Stimulated activated CD4-positive, alpha-beta T cell treated with anti-CD3 and anti-CD28 coated beads, Interleukin-12 subunit alpha, Interleukin-12 subunit beta, amount 100 ng/mL, for 24 hours (primary cell): ENCODE data around the gene LRP1-AS.

Source experiments
- DNase-seq, 2 experiments: peaks; one replicate each; pipeline ENCODE4 v3.0.0-alpha.2; 2020; ENCODE audit warnings: low read depth in 2 of 2

LRP1-AS gene

DNA sequence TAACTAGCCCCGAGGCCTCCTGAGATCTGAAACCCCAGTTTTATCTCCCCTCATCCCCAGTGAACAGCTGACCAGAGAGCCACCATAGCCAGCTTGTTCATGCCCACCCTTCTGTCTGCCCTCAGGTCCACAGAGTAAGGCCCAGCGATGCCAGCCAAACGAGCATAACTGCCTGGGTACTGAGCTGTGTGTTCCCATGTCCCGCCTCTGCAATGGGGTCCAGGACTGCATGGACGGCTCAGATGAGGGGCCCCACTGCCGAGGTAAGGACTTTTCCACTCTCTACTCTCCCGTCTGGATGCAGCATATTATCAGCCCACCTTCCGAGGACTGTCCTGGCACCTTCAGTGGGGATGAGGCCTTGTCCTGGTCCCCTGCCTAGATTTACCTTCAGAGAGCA is 6.2 kb downstream of the LRP1-AS start:
- no peak for DNase-seq

DNA sequence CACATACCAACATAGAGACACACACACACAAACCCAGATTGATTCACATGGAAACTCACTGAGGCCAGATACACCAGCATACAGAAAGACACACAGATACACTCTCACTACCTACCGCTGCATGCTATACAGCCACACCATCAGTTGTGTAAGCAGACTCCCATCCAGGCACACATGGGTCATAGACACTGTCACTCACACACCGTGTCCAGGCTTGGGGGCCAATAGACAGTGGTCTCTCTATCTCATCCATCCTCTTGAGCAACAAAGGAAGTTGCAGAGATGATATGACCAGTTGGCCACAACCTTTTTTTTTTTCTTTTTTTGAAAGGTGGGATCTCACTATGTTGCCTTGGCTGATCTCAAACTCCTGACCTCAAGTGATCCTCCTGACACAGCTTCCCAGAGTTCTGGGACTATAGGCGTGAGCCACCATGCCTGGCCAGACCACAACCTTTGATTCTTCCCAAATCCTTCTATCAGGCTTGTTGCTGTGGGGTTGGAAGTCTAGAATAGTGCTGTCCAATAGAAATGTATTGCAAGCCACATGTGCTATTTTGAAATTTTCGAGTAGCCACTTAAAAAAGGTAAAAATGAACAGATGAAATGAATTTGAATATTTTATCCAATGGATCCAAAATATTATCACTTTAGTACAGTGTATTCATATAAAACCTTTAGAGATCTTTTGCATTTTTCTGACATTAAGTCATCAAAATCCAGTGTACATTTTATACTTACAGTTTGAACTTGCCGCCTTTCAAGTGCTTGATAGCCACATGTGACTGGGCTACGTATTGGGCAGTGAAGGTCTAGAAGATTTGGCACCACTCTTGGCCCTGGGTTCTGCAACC is 7.4 kb downstream of the LRP1-AS start:
- no peak for DNase-seq

GRCh38 chr12:57138526-57139272 is 8.7 kb downstream of the LRP1-AS start:
- no peak for DNase-seq

GRCh38 chr12:57135527-57136326 is 11.7 kb downstream of the LRP1-AS start:
- DNase-seq, result no peak

DNA sequence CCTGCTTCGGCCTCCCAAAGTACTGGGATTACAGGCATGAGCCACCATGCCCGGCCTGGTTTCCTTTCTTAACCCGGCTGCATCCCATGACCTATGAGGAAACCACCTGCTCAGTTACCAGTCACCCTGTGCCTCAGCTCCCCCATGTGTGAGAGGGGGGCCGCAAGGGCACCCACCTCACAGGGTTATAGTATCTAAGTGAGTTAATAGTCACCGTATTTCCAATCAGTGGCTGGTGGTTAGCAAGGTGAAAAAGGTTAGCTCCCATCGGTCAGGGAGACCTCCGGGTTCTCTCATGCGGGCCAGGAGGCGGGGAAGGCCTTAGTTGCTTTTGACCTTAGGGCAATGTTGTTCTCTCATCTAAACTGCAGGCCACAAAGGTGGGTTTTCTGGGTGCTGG is 12.5 kb downstream of the LRP1-AS start:
- DNase-seq, result no peak

DNA sequence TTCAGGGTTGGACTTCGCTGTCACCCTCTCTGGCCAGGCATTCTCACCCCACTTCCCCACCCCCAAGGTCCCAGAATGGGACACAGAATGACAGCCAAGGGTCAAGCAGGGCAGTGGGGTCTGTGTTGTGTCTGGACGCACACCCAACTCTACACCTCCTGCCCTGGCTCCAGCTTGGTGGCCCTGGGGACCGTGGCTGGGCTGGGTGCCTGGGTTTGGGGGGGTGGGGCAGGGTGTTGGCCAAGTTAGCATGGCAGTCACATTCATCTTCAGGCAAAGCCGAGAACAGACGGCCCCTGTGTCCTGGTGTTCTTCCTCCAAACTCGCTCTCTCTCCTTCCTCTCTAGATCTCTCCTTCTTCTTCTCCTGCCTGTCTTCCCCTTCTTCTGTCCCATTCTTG is 13.5 kb downstream of the LRP1-AS start:
- no peak for DNase-seq

DNA sequence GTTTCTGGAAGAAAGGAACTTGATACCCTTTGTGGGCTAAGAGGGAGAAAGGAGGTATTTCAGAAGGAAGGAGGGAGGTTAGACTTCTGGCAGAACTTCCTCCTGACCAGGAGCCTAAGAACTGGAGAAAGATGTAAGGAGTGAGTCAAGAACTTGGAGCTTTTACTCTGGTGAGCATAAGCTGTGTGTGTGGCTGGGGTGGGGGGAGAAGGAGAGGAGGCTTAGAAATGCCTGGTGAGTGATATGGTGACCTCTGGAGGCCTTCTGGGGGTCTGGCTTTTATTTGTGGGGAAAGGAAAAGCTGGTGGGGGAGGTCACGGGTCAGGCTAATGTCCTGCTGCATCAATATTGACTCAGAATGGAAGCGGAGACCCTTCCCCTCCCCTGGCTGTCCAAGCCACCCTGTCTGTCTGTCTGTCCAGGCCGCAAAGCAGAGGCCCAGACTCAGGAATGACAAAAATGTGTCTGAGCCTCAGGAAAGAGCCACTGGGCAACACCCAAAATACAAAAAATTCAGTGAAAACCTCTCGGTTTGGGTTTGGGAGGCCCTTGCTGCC is 14.3 kb downstream of the LRP1-AS start:
- DNase-seq, result no peak

DNA sequence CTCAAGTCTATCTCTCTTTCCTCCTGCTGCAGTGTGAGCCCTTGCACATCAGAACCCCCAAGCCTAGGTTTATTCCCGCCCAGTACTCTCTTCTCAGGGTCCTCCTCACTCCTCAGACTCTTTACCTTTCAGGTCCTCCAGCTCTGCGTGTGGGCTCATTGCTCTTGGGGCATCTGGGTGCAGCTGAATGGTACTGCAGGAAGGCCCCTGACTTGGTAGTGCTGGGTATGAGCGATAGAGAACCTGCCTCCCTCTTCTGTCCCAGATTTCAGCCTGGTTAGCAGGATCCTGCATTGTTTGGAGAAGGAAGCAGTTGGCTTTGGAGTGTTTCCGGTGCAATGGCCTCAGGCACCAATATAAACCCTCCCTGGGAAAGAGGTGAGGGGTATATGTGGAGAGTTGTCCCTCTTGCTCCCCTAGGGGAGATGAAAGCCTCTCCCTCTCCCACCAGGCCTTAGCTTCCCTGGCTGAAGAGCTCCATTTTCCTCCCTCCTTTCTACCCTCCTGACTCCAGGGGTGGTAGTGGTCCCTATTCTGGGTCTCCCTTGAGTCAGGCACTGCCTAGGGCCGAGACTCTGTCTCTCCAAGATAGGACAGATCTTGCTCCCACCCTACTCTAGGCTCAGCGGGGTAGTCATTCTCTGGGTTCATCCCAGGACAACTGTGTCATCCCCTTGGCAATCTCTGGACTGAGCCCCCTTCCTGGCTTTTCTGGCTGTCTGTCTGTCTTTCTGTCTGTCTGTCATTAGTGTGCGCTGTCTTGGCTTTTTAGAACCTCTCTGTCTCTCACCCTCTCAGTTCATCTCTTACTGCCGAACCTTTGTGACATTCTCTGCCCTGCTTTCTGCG is 15.3 kb downstream of the LRP1-AS start:
- DNase-seq, result no peak

DNA sequence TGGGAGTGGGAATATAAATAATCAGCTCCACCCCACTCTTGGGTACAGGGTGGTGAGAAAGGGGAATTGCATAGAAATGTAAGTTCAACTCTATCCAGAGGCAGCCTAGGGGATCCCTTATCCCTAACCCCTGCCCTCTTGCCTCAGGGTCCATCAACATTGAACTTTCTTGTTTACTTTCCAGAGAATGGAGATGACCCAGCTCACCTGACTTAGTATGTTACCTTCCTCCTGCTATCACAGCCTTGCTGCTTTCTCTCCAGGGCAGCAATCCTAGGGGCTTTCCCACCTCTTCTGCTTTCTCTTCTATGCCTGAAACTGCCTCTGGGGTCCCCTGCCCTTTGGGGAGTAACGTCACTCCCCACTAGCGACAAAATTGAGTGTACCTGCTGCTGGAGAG is 16.5 kb downstream of the LRP1-AS start:
- DNase-seq, result no peak

- DNase-seq, result no peak
These were observed 17.5 kb downstream of the LRP1-AS start for GRCh38 chr12:57129889-57130288.

GRCh38 chr12:57129321-57129842 is 18.0 kb downstream of the LRP1-AS start:
- DNase-seq, result no peak

GRCh38 chr12:57128519-57129247 is 18.7 kb downstream of the LRP1-AS start:
- DNase-seq, result no peak

GRCh38 chr12:57127726-57128518 is 19.5 kb downstream of the LRP1-AS start, which contains the start of gene LRP1:
LRP1 (plus strand) TSS chr12:57128483; CDS start chr12:57128965, 482 bp downstream.
- DNase-seq, result peak; percentile 46 to 65

- peak in 1 of 2 experiments; percentile 28 for DNase-seq
These were observed 20.2 kb downstream of the LRP1-AS start for GRCh38 chr12:57127101-57127725.

DNA sequence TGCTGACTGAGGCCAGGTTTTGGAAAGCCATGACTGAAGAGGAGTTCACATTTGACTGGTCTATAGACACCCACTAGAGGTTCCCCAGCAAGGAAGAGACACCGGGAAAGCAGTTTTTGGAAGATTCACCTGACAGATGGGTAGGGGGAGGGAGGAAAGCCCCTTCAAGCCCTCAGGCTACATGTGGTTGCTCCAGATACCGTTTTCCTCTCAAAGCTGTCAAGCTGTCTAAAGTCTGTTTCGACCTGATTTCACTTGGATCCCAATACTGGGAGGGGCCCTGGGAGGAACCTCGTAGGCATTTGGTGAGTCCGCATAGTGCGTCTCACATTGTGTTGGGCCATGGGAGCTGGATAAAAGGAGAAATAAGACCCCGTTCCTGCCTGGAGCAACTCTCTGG is 20.9 kb downstream of the LRP1-AS start:
- no peak for DNase-seq

GRCh38 chr12:57126061-57126460 is 21.4 kb downstream of the LRP1-AS start:
- DNase-seq, result no peak

DNA sequence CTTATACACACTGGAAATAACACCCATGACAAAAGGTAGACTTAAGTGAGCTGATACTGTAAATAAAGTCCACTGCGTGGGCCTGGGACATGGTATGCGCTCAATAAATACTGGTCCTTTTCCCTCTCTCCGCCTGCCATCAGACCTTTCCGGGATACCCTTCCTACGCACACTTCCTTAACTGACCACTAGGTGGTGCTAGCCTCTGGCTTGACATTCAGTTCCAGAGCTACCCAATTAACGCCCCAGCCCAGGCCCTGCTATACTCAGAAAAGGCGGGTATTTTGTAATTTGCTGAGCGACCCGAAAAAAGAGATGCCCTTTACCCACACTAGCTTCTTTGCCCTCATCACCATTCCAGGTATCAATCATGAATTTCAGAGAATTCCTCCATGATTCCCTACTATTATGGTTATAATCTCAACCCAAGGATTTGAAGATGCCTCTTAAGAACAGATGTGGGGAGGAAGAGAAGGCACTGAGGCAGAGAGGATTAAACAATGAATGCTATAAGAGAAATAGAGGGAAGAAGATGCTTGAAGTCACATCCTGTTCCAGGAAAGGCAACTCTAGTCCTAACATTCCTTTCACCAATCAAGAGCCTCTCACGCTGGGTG is 23.1 kb downstream of the LRP1-AS start:
- peak; percentile 53 to 82 for DNase-seq

DNA sequence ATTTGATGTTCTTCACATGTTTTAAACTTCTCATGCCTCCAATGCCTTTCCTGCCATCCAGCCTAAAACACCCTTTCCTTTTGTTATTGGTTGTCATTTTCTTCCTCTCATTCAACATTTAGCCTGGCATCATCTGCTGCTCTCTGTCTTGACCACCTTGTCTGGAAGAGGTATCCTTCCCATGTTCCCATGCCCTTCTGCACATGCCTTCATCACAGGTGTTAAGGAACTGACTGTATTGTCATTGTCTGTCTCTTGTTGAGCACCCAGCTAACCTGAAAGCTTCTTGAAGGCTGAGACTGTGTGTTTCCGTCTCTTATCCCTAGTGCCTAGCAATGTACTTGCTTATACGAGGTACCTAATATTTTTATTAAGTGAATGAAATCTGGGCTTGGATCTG is 23.6 kb downstream of the LRP1-AS start:
- no peak for DNase-seq
